ENCODE data around the gene TRAPPC2L. TPM values are rescaled to one million over a fixed set of nuclear protein-coding genes. Genes with fewer than 3 reads are reported as not detected.
A peak's percentile ranks its signal among the peaks of the same experiment; 100 is the strongest.

The TRAPPC2L gene
- total RNA-seq, 1 experiment from 2014 or later: 101 TPM

GRCh38 chr16:88830783-88831182 lies 26.1 kb upstream of the TRAPPC2L start:
- no peaks in the 10 kb centered on the region for H3K9me3 ChIP-seq (ENCODE audit: insufficient read depth, low read depth)
- no peaks in the 10 kb centered on the region for H3F3A ChIP-seq (ENCODE audit: insufficient read depth, low read depth)
- no peaks in the 10 kb centered on the region for H3K36me3 ChIP-seq (ENCODE audit: low read depth)
- H3K4me1 ChIP-seq (replicated peaks; ENCODE audit: insufficient read depth): no peaks in the 10 kb centered on the region
- no peak overlapping the region for H3K4me3 ChIP-seq
- H3K4me2 ChIP-seq: no peak overlapping the region
- H3K9me2 ChIP-seq (ENCODE audit: insufficient read depth): no peaks in the 10 kb centered on the region
- ChIA-PET CTCF (no interaction called here), POLR2A (ENCODE audit: unreplicated experiment) (interaction anchor here (0.5 kb wide), 1 partner anchor 362 kb away, joined by 15 read pairs; no protein-coding TSS in a partner anchor)
- no TSS peak for BruUV-seq (replicated peaks)
- TF ChIP-seq EZH2 (IDR thresholded peaks at IDR 0.05; ENCODE audit: low read depth) (no peak), CTCF (conservative IDR thresholded peaks at IDR 0.05) (no peak)
- no peak overlapping the region for H3K27ac ChIP-seq
- H3K27me3 ChIP-seq (ENCODE audit: insufficient read depth, low read depth): no peaks in the 10 kb centered on the region
- intact Hi-C loops (cut with micrococcal nuclease; ENCODE audit: unreplicated experiment): no loop called here
- DNase-seq: no peak
- H2AFZ ChIP-seq: no peak overlapping the region
- no peaks in the 10 kb centered on the region for H3K79me2 ChIP-seq (ENCODE audit: low read depth)
- H4K20me1 ChIP-seq (ENCODE audit: insufficient read depth): no peaks in the 10 kb centered on the region

- no peaks in the 10 kb centered on the region for H4K20me1 ChIP-seq (ENCODE audit: insufficient read depth)
- CTCF ChIA-PET: no interaction called here
- no peaks in the 10 kb centered on the region for H3K36me3 ChIP-seq (ENCODE audit: low read depth)
- intact Hi-C loops (cut with micrococcal nuclease; ENCODE audit: unreplicated experiment): no loop called here
- POLR2A ChIA-PET (ENCODE audit: unreplicated experiment): no interaction called here
- H3K9me3 ChIP-seq (ENCODE audit: insufficient read depth, low read depth): no peaks in the 10 kb centered on the region
- H3K27ac ChIP-seq: no peak overlapping the region
- H3K4me1 ChIP-seq (replicated peaks; ENCODE audit: insufficient read depth): no peaks in the 10 kb centered on the region
- no peak overlapping the region for H2AFZ ChIP-seq
- DNase-seq: peak in 1 of 2 experiments; percentile 49
- H3K27me3 ChIP-seq (ENCODE audit: insufficient read depth, low read depth): no peaks in the 10 kb centered on the region
- H3F3A ChIP-seq (ENCODE audit: insufficient read depth, low read depth): no peaks in the 10 kb centered on the region
- H3K4me2 ChIP-seq: no peak overlapping the region
- H3K9me2 ChIP-seq (ENCODE audit: insufficient read depth): no peaks in the 10 kb centered on the region
- TF ChIP-seq EZH2 (IDR thresholded peaks at IDR 0.05; ENCODE audit: low read depth) (no peak), CTCF (conservative IDR thresholded peaks at IDR 0.05) (no peak; the same call in 1 of the 2 replicates)
- H3K4me3 ChIP-seq: no peak overlapping the region
- no peaks in the 10 kb centered on the region for H3K79me2 ChIP-seq (ENCODE audit: low read depth)
- no TSS peak for BruUV-seq (replicated peaks)
These were observed 25.1 kb upstream of the TRAPPC2L start for GRCh38 chr16:88831838-88832237.

GRCh38 chr16:88833086-88833485 lies 23.8 kb upstream of the TRAPPC2L start:
- Histone ChIP-seq H3K4me2 (no peak overlapping the region), H3K27me3 (ENCODE audit: insufficient read depth, low read depth) (no peaks in the 10 kb centered on the region), H3K9me2 (ENCODE audit: insufficient read depth) (no peaks in the 10 kb centered on the region), H2AFZ (no peak overlapping the region), H3K9me3 (ENCODE audit: insufficient read depth, low read depth) (no peaks in the 10 kb centered on the region), H3K4me1 (replicated peaks; ENCODE audit: insufficient read depth) (no peaks in the 10 kb centered on the region), H3K79me2 (ENCODE audit: low read depth) (no peaks in the 10 kb centered on the region), H4K20me1 (ENCODE audit: insufficient read depth) (no peaks in the 10 kb centered on the region), H3K27ac (no peak overlapping the region), H3K36me3 (ENCODE audit: low read depth) (no peaks in the 10 kb centered on the region), H3F3A (ENCODE audit: insufficient read depth, low read depth) (no peaks in the 10 kb centered on the region), H3K4me3 (no peak overlapping the region)
- intact Hi-C loops (cut with micrococcal nuclease; ENCODE audit: unreplicated experiment): no loop called here
- no TSS peak for BruUV-seq (replicated peaks)
- CTCF ChIA-PET: interaction anchor here (0.6 kb wide), 1 partner anchor 385 kb away, joined by 14 read pairs; the partner anchor contains the start of gene ZNF778
- no peak for TF ChIP-seq EZH2 (IDR thresholded peaks at IDR 0.05; ENCODE audit: low read depth)
- no peak for TF ChIP-seq CTCF (conservative IDR thresholded peaks at IDR 0.05)
- POLR2A ChIA-PET (ENCODE audit: unreplicated experiment): no interaction called here
- no peak for DNase-seq
